ENCODE results near the gene ENG.

Gene ENG

GRCh38 chr9:127865645-127866464 is 11.4 kb upstream of the ENG start:
- no peak for DNase-seq (ENCODE audit: low spot score)
- TF ChIP-seq CTCF (IDR thresholded peaks at IDR 0.05; ENCODE audit: extremely low read depth, insufficient read depth, missing control alignments) = no peak
- in situ Hi-C loops (cut with MboI; ENCODE audit: low pct_unique_long_range_greater_than_20kb, low sequenced_read_pairs, unreplicated experiment) = no loop called here

- TF ChIP-seq CTCF (IDR thresholded peaks at IDR 0.05; ENCODE audit: extremely low read depth, insufficient read depth, missing control alignments) = no peak
- DNase-seq (ENCODE audit: low spot score) = no peak
- in situ Hi-C loops (cut with MboI; ENCODE audit: low pct_unique_long_range_greater_than_20kb, low sequenced_read_pairs, unreplicated experiment) = no loop called here
These were observed 8.7 kb upstream of the ENG start for GRCh38 chr9:127863191-127863621.

- no peak for DNase-seq (ENCODE audit: low spot score)
- no peak for TF ChIP-seq CTCF (IDR thresholded peaks at IDR 0.05; ENCODE audit: extremely low read depth, insufficient read depth, missing control alignments)
- in situ Hi-C loops (cut with MboI; ENCODE audit: low pct_unique_long_range_greater_than_20kb, low sequenced_read_pairs, unreplicated experiment) = no loop called here
These were observed 7.9 kb upstream of the ENG start for GRCh38 chr9:127862075-127863011.

GRCh38 chr9:127860779-127861178 is 6.3 kb upstream of the ENG start:
- in situ Hi-C loops (cut with MboI; ENCODE audit: low pct_unique_long_range_greater_than_20kb, low sequenced_read_pairs, unreplicated experiment) = no loop called here
- TF ChIP-seq CTCF (IDR thresholded peaks at IDR 0.05; ENCODE audit: extremely low read depth, insufficient read depth, missing control alignments) = no peak
- DNase-seq (ENCODE audit: low spot score) = no peak

- no peak for TF ChIP-seq CTCF (IDR thresholded peaks at IDR 0.05; ENCODE audit: extremely low read depth, insufficient read depth, missing control alignments)
- no peak for DNase-seq (ENCODE audit: low spot score)
- in situ Hi-C loops (cut with MboI; ENCODE audit: low pct_unique_long_range_greater_than_20kb, low sequenced_read_pairs, unreplicated experiment) = no loop called here
These were observed 5.8 kb upstream of the ENG start for GRCh38 chr9:127860260-127860659.

GRCh38 chr9:127858041-127858512 is 3.6 kb upstream of the ENG start:
- in situ Hi-C loops (cut with MboI; ENCODE audit: low pct_unique_long_range_greater_than_20kb, low sequenced_read_pairs, unreplicated experiment) = no loop called here
- no peak for TF ChIP-seq CTCF (IDR thresholded peaks at IDR 0.05; ENCODE audit: extremely low read depth, insufficient read depth, missing control alignments)
- DNase-seq (ENCODE audit: low spot score) = no peak

Data from GM13977 (cell line).